Neural progenitor cell (in vitro differentiated cells): ENCODE results near the gene IRF8. TPM values are rescaled to one million over a fixed set of nuclear protein-coding genes. Genes with fewer than 3 reads are reported as not detected.

ENCODE experiments used
- DNase-seq: peaks from one replicate; pipeline ENCODE4 v3.0.0-alpha.2; 2016; ENCODE audit warnings: low spot score
- H2AFZ ChIP-seq: fragments of 200-600 bp; sonication (generic); replicated peaks from 2 replicates; pipeline ENCODE4 v1.6.1; 2016; ENCODE audit warnings: antibody characterized with exemption
- H3F3A ChIP-seq: fragments of 200-600 bp; sonication (generic); 2 replicates; pipeline ENCODE4 v1.6.1; 2016; ENCODE audit warnings: antibody characterized with exemption, low read depth
- H3K27ac ChIP-seq: fragments of 200-600 bp; sonication (generic); 2 replicates; pipeline ENCODE4 v1.5.1; 2016; ENCODE audit warnings: mild to moderate bottlenecking
- H3K27me3 ChIP-seq: fragments of 200-600 bp; sonication (generic); 2 replicates; pipeline ENCODE4 v1.6.1; 2016; ENCODE audit warnings: mild to moderate bottlenecking, moderate library complexity
- H3K36me3 ChIP-seq: fragments of 200-600 bp; sonication (generic); 2 replicates; pipeline ENCODE4 v1.5.1; 2016
- H3K4me1 ChIP-seq: fragments of 200-600 bp; sonication (generic); 2 replicates; pipeline ENCODE4 v1.6.1; 2016; ENCODE audit warnings: mixed run types
- H3K4me2 ChIP-seq: fragments of 200-600 bp; sonication (generic); 2 replicates; pipeline ENCODE4 v1.6.1; 2016
- H3K4me3 ChIP-seq: fragments of 200-600 bp; sonication (generic); 2 replicates; pipeline ENCODE4 v1.5.1; 2016
- H3K79me2 ChIP-seq: fragments of 200-600 bp; sonication (generic); 2 replicates; pipeline ENCODE4 v1.6.1; 2016; ENCODE audit warnings: low read depth
- H3K9ac ChIP-seq: fragments of 200-600 bp; sonication (generic); 2 replicates; pipeline ENCODE4 v1.6.1; 2016
- H3K9me3 ChIP-seq: fragments of 200-600 bp; sonication (generic); 2 replicates; pipeline ENCODE4 v1.5.1; 2016; ENCODE audit warnings: low read depth
- H4K20me1 ChIP-seq: fragments of 200-600 bp; sonication (generic); 2 replicates; pipeline ENCODE4 v1.6.1; 2016; ENCODE audit warnings: low read depth
- H3K27ac Mint-ChIP-seq: 3 replicates; pipeline ENCODE4 v1.8.0; 2021; ENCODE audit warnings: mixed read lengths
- H3K27me3 Mint-ChIP-seq: 2 replicates; pipeline ENCODE4 v1.8.0; 2022; ENCODE audit warnings: low read depth, mild to moderate bottlenecking, inconsistent platforms, moderate library complexity, mixed read lengths; ENCODE audit not compliant: insufficient read depth
- H3K36me3 Mint-ChIP-seq: 3 replicates; pipeline ENCODE4 v1.8.0; 2021; ENCODE audit warnings: mixed read lengths
- H3K4me1 Mint-ChIP-seq: 3 replicates; pipeline ENCODE4 v1.8.0; 2021; ENCODE audit warnings: mixed read lengths
- H3K4me3 Mint-ChIP-seq: 3 replicates; pipeline ENCODE4 v1.8.0; 2021; ENCODE audit warnings: mild to moderate bottlenecking, moderate library complexity, mixed read lengths
- H3K9me3 Mint-ChIP-seq: 3 replicates; pipeline ENCODE4 v1.8.0; 2020; ENCODE audit warnings: mixed read lengths
- EZH2 ChIP-seq: fragments of 200-600 bp; sonication (generic); IDR thresholded peaks from 2 replicates; pipeline ENCODE4 v1.6.1; 2017; ENCODE audit warnings: antibody characterized with exemption, mild to moderate bottlenecking, moderate library complexity
- EZH2phosphoT487 ChIP-seq: fragments of 200-600 bp; sonication (generic); IDR thresholded peaks from 2 replicates; pipeline ENCODE4 v1.6.1; 2017; ENCODE audit warnings: antibody characterized with exemption
- total RNA-seq: library from RNA; depleted of rRNA; stranded (reverse); fragments of >200 nt; gene quantifications from 2 replicates; pipeline ENCODE4 v1.2.3, GENCODE V29; 2015; ENCODE audit warnings: low replicate concordance
- TF ChIP-seq, protein P1 (sequence below): fragments of 200-600 bp; sonication (generic); IDR thresholded peaks from 2 replicates; pipeline ENCODE4 v1.5.1; 2017; ENCODE audit warnings: antibody characterized with exemption, mild to moderate bottlenecking

IRF8 gene
- total RNA-seq, 1 donor from 2014 or later: 1.2 TPM

DNA sequence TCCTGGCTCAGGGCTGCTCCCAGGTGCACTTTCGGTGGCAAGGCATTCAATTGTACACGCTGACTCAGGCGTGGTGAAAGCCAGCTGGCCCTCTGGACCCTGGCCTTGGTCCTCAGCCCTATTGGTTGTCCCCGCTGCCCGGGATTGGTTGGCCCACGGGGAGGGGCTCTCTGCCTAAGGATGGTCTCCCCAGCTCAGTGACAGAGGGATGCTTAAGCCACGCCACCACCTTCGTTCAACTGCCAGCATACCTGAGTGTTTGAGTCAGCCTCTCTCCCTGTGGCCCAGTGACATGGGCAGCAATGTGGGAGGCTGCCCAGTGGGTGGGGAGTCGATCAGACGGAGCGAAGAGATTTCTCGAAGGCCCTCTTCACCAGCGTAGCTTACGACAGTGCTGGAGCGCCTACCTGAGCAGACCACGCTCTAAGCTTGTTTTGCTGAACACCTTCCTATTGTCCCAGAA lies 30.3 kb downstream of the IRF8 start:
- no peaks in the 10 kb centered on the region for H3K79me2 ChIP-seq
- no peaks in the 10 kb centered on the region for H3K27me3 ChIP-seq
- DNase-seq: no peak
- TF ChIP-seq, protein P1, sequence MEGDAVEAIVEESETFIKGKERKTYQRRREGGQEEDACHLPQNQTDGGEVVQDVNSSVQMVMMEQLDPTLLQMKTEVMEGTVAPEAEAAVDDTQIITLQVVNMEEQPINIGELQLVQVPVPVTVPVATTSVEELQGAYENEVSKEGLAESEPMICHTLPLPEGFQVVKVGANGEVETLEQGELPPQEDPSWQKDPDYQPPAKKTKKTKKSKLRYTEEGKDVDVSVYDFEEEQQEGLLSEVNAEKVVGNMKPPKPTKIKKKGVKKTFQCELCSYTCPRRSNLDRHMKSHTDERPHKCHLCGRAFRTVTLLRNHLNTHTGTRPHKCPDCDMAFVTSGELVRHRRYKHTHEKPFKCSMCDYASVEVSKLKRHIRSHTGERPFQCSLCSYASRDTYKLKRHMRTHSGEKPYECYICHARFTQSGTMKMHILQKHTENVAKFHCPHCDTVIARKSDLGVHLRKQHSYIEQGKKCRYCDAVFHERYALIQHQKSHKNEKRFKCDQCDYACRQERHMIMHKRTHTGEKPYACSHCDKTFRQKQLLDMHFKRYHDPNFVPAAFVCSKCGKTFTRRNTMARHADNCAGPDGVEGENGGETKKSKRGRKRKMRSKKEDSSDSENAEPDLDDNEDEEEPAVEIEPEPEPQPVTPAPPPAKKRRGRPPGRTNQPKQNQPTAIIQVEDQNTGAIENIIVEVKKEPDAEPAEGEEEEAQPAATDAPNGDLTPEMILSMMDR: no peak
- TF ChIP-seq EZH2phosphoT487: no peak
- TF ChIP-seq EZH2: no peak
- H3K4me1 ChIP-seq: peaks cover 4% of the 10 kb centered on the region
- H3K36me3 ChIP-seq: no peaks in the 10 kb centered on the region
- no peak overlapping the region for H3K4me2 ChIP-seq
- Mint-ChIP-seq H3K4me1 (peaks cover 14% of the 10 kb centered on the region), H3K9me3 (no peaks in the 10 kb centered on the region), H3K4me3 (no peak overlapping the region), H3K27me3 (peaks cover 18% of the 10 kb centered on the region), H3K36me3 (no peaks in the 10 kb centered on the region), H3K27ac (no peak overlapping the region)
- no peaks in the 10 kb centered on the region for H3K9me3 ChIP-seq
- H3K9ac ChIP-seq: no peak overlapping the region
- no peak overlapping the region for H3K27ac ChIP-seq
- H2AFZ ChIP-seq: no peak overlapping the region
- no peak overlapping the region for H3K4me3 ChIP-seq
- no peaks in the 10 kb centered on the region for H3F3A ChIP-seq
- H4K20me1 ChIP-seq: no peaks in the 10 kb centered on the region

DNA sequence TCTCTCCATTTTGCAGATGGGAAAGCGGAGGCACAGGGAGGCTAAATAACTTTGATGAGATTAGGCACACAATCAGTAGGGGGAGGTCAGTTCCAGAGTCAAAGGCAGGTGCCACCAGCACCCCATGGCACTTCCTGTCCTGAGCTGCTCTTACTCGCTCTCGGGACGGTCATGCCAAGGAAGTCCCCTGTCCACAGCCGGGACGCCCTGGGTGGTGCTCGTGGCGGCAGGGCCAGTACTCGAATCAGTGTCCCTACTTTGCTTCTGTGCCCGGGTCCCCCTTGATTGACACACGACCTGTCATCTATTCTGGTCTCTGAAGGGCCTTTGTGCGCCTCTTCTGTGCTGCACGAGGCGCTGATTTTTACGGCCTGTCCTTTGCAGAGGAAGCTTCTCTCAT lies 31.3 kb downstream of the IRF8 start:
- Histone ChIP-seq H3K9ac (no peak overlapping the region), H3K4me2 (no peak overlapping the region), H3K36me3 (no peaks in the 10 kb centered on the region), H3K79me2 (no peaks in the 10 kb centered on the region), H3K27me3 (no peaks in the 10 kb centered on the region), H3F3A (no peaks in the 10 kb centered on the region), H4K20me1 (no peaks in the 10 kb centered on the region), H3K4me3 (no peak overlapping the region), H3K27ac (no peak overlapping the region), H3K9me3 (no peaks in the 10 kb centered on the region), H2AFZ (no peak overlapping the region), H3K4me1 (peaks cover 4% of the 10 kb centered on the region)
- H3K27me3 Mint-ChIP-seq: peaks cover 20% of the 10 kb centered on the region
- no peaks in the 10 kb centered on the region for H3K36me3 Mint-ChIP-seq
- DNase-seq: no peak
- TF ChIP-seq, protein P1: no peak
- no peak for TF ChIP-seq EZH2
- TF ChIP-seq EZH2phosphoT487: no peak
- peaks cover 17% of the 10 kb centered on the region for H3K4me1 Mint-ChIP-seq
- no peaks in the 10 kb centered on the region for H3K9me3 Mint-ChIP-seq
- H3K4me3 Mint-ChIP-seq: no peak overlapping the region
- no peak overlapping the region for H3K27ac Mint-ChIP-seq

DNA sequence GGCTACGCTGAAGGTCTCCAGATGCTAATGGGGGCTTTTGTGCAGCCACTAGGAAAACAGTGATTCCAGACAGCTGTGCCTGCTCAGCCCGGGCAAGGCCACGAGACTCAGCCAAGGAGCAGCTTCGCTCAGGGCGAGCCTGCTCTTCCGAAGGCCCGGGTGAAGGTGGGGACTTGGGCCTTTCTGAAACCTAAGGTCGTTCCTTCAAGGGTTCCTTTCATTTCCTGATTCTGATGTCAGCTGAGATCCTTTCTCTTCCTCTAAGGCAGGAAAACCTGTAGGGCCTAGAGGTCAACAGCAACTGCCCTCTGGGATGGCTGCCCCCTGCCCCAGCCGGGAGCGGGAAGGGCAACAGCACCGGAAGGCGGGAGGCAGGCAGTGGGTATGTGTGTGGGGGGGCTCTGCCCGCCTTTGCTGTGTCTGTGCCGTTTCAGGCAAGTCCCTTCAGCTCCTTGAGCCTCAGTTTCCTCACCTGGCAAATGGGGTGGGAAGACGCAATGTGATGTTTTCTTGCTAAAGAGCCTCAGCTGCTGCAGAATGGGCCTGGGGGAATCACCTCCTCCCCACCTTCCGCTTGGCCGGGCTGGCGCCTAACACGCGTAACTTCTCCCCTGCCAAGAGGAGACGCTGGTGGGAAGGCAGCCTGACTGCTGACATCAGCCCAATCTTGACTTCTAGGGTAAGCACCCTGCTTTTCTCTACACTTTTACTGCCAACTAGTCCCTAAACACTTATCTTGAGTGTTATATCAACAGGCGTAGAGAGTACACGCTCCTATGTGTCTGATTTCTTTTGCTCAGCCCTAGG lies 32.8 kb downstream of the IRF8 start:
- no peak overlapping the region for H3K4me3 Mint-ChIP-seq
- DNase-seq: no peak
- Histone ChIP-seq H3K4me1 (peaks cover 4% of the 10 kb centered on the region), H3K27me3 (no peaks in the 10 kb centered on the region), H4K20me1 (no peaks in the 10 kb centered on the region), H3K4me2 (no peak overlapping the region), H3K4me3 (no peak overlapping the region), H3K27ac (no peak overlapping the region), H3K36me3 (no peaks in the 10 kb centered on the region), H3K9ac (no peak overlapping the region), H3K9me3 (no peaks in the 10 kb centered on the region), H3F3A (no peaks in the 10 kb centered on the region), H2AFZ (no peak overlapping the region), H3K79me2 (no peaks in the 10 kb centered on the region)
- TF ChIP-seq, protein P1: no peak
- TF ChIP-seq EZH2phosphoT487: no peak
- no peak for TF ChIP-seq EZH2
- no peaks in the 10 kb centered on the region for H3K36me3 Mint-ChIP-seq
- H3K27me3 Mint-ChIP-seq: peaks cover 20% of the 10 kb centered on the region
- peak overlapping the region; percentile 72 for H3K27ac Mint-ChIP-seq
- H3K9me3 Mint-ChIP-seq: no peaks in the 10 kb centered on the region
- peaks cover 17% of the 10 kb centered on the region for H3K4me1 Mint-ChIP-seq
